ENCODE data around the gene CHKB.

DNA sequence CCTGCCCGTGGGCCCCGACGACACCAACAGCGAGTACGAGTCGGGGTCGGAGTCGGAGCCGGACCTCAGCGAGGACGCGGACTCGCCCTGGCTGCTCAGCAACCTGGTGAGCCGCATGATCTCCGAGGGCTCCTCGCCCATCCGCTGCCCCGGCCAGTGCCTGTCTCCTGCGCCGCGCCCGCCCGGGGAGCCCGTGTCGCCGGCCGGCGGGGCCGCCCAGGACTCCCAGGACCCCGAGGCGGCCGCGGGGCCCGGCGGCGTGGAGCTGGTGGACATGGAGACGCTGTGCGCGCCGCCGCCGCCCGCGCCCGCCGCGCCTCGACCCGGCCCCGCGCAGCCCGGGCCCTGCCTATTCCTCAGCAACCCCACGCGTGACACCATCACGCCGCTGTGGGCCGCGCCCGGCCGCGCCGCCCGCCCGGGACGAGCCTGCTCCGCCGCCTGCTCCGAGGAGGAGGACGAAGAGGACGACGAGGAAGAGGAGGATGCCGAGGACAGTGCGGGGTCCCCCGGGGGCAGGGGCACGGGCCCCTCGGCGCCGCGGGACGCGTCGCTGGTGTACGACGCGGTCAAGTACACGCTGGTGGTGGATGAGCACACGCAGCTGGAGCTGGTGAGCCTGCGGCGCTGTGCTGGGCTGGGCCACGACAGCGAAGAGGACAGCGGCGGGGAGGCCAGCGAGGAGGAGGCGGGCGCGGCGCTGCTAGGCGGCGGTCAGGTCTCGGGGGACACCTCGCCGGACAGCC lies 21.8 kb upstream of the CHKB start:
- TF ChIP-seq FOXA1 (IDR thresholded peaks at IDR 0.05) (no peak), SUZ12 (IDR thresholded peaks at IDR 0.05) (no peak), SP1 (IDR thresholded peaks at IDR 0.05) (no peak), TARDBP (IDR thresholded peaks at IDR 0.05) (no peak), L3MBTL2 (conservative IDR thresholded peaks at IDR 0.05) (no peak), ELF4 (IDR thresholded peaks at IDR 0.05) (no peak), FOXK2 (IDR thresholded peaks at IDR 0.05) (no peak), FOXM1 (IDR thresholded peaks at IDR 0.05; ENCODE audit: borderline replicate concordance) (no peak), BHLHE40 (IDR thresholded peaks at IDR 0.05; ENCODE audit: borderline replicate concordance) (no peak), NFRKB (IDR thresholded peaks at IDR 0.05) (no peak), LEF1 (IDR thresholded peaks at IDR 0.05; ENCODE audit: borderline replicate concordance) (no peak), ZNF384 (IDR thresholded peaks at IDR 0.05) (no peak), CTBP1 (IDR thresholded peaks at IDR 0.05; ENCODE audit: borderline replicate concordance) (no peak), ARNT (IDR thresholded peaks at IDR 0.05) (no peak)

Data from HEK293T (cell line).